ENCODE results near the gene IGSF9.

Gene IGSF9

DNA sequence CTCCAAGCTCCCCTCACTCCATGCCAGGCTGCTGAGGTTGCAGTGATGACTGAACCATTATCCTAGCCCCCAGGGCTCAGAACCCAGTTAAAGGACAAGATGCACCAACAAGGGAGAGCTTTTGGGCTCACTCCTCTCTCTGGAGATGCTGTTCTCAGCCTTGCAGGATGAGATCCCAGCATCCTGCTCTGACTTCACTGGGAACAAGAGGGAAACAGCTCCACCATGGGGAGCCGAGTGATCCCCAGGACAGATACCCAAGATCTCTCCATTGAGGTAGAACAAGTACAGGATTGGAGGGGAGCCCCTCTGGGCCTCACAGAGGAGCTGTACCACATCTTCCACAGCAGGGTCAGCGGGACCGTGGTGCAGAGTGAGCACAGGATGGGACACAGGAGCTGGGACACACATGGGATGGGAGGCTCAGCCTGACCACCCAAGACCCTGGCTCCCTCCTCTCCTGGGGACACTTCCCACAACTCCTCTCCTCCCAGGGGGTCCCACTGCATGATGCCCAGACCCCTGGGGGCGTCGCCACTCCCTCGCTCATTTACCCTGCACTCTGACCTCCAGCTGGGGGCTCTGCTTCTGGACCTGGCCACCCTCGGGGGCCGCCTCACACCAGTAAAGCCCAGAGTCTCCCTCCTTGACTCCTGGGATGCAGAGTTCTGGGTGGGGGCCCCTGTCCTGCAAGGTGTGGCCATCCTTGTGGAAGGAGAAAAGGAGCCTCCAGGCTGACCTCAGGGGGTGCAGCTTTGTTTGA is 27.2 kb upstream of the IGSF9 start:
- no peak for DNase-seq

DNA sequence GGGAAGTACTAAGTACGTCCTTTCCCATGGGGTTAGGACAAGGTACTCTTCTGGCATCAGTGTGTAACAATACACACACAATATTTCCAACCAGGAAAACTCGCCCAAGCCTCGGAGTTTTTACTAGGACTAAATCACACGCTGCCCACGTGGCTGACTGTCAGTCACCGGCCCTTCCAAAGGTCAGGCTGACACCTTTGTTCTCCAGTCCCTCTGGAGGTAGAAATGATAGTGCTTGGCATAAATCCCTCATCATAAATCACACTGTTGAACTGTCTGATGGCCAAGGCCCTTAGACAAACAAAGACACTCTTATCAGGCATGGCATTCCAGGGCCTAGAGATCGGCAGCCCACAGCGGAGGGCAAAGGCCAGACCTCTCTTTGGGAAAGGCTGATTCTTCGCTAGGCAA is 25.5 kb upstream of the IGSF9 start:
- DNase-seq: no peak

DNA sequence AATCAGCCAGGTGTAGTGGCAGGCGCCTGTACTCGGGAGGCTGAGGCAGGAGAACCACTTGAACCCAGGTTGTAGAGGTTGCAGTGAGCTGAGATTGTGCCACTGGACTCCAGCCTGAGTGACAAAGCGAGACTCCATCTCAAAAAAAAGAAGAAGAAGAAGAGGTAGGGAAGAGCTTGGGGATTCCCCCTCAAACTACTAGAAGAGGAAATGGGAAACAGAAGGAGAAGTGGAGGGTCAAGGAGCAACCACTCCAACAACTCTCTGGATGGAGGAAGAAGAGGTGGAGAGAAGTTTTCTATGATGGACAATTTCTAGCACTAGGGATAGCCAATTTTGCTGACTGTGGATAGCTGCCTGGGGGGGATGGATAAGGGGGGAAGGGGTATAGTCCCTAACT is 23.5 kb upstream of the IGSF9 start:
- no peak for DNase-seq

DNA sequence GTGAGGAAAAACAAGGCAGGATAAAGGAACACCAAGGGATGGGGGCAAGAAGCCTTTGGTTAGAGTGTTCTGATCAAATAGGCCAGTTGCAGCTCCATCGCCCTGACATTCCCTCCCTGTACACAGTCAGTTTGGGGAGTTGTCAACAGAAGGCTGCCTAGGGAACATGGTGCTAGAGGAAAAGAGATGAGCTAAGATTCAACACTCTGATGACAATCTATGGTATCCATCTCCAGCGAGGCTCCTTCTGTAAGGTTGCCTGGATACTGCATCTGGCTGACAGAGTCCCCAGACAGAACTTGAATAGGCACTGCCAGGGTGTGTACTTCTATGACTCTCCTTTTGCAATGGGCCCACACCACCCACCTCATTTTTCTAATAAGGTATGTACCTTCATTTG is 19.9 kb upstream of the IGSF9 start:
- no peak for DNase-seq

DNA sequence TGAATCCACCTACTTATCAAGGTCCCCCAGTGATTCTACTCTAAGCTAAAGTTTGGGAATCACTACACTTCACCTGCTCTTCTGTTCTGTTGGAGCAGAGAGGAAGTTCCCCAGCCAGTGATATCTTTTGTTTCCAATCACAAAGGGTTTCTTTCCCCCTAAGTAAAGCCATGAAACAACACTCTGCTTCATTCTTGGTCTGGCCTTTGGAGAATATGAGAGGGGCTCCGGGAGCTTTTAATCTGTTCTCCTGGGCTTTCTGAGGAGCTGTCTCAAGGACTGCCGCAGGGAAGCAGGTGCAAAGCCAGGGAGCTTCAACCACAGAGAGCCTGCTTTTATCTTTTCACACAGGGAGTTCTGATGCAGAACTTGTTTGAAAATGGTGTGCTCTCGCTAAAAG is 18.7 kb upstream of the IGSF9 start:
- no peak for DNase-seq

DNA sequence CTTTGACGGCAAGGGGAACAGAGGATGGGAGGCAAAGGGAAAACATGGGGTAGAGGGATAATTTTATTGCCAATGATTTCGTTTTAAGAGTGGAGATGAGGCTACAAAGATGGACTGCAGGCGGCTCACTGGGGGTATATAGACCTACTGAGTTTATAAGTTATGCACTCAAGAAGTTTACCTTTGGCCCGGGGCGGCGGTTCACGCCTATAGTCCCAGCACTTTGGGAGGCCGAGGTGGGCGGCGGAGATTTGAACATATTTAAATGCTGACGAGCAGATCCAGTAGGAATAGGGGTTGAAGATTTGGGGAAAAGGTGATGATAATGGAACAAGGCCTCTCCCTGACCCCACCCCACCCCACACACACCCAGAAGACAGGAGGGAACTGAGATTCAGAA is 16.8 kb upstream of the IGSF9 start:
- DNase-seq: no peak

DNA sequence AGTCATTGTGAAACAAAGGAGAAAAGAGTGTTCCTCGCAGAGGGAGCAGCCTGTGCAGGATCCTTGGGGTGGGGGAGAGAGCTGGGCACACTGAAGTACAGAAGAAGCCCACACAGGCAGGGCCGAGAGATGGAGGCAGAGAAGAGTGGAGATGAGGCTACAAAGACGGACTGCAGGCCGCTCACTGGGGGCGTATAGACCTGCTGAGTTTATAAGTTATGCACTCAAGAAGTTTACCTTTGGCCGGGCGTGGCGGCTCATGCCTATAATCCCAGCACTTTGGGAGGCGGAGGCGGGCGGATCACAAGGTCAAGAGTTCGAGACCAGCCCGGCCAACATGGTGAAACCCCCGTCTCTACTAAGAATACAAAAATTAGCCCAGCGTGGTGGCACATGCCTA is 16.2 kb upstream of the IGSF9 start:
- no peak for DNase-seq

DNA sequence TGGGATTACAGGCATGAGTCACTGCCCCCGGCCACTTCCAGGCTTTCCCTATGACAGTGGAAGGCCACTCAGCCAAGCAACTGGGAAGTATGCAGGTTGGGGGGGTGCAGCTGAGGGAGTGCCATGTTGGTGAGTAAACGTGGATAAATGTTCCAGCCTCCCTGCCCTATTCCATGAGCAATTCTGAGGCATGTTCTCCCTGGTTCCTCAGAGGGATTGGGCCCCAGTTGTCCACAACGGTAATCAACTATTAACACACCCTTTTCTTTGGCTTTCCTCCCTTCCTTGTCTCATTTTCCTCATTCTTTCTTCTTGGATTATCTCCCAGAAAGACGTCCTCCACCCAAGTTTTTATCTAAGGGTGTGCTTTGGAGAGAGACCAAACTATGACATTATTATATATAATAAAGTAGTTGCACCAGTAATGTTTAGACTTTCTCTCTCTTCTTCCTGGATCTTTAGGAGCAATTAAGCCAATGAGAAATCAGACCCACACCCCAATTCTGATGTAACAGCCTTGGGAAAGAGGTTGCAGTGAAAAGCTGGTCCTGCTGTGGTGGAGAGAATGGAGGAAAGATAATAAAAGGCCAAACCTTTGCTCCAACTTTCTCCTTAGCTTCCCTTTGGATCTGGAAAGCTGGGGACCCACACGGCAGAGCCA is 15.4 kb upstream of the IGSF9 start:
- no peak for DNase-seq

DNA sequence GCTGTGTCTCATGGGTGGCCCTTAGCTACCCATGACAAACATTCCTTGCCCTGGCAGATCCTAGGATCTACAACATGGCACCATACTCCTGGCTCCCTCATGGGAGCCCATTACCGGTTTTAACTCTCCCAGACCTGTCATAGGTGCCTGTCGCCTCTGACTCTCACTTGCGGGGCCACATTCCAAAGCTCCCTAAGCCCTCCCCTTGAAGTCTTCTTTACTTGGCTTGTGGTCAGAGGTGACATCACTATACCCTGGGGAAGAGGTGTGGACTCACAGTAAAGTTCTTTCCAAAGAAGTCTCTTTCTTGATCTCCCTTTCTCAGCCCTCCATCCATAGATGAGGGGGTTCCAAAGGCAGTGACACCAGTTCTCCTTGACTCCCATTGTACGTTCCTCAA is 14.0 kb upstream of the IGSF9 start:
- DNase-seq: no peak

DNA sequence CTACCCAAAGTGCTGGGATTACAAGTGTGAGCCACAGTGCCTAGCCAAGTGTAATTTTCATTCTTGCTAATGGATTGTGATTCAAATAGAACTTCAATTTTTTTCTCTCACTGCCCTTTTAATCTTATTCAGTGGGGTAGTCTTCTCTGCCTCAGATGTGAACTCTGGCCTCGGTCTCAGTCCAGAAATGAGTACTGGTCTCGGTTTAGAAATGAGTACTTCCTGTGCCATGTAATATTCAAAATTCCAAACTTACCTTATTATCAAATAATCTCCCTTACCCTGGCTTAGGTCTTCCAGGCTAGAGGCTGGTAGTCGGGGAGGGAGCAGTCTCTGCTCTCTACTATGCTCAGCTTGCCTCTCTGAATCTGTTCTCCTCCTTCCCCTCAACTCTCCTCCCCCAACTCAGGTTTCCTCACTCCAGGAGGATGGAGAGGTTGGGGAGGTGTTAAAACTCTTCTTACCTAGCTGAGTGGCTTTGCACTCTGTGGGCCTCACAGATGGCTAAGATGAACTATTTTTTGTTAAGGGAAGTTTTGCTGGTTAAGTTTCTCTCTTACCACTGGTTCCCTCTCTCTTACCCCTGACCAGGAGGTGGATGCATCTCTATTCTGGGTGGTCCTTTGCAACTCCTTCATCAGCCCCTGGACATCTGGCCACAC is 13.4 kb upstream of the IGSF9 start:
- no peak for DNase-seq

DNA sequence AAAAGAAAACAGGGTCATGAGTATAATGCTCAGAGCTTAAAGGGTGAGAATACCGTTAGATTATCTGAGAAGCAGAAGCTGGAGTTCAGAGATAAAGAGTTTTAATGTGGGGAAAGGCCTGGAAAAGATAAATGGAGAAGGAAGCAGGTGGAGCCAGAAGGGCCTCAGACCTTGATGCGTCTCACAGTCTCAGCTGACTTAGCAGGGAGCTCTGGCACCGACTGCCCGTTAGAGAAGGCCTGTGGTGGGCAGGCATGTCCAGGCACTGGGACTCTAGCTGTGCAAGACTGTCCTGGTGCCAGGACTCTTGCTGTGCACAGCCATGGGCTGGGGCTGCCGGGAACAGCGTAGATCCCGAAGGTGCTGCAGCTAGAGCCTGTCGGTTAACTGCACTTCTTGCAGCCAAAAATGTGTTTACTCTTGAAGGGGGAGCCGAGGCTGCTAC is 12.4 kb upstream of the IGSF9 start:
- no peak for DNase-seq

DNA sequence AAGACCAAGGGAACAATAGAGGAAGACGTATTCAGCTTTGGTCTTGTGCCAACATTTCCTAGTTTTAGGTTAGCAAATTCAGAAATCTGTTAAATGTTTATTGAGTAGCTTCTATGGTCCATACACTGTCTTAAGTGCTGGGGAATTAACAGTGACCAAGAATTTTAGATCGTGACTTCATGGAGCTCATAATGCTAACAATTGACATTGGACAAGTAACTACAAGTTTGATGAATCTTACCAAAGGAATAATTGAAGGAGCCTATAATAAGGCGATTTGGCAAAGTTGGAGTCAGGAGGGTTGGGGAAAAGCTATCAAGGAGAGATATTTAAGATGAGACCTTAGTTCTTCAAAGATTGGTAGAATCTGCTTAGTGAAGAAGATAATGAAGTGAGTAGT is 10.0 kb upstream of the IGSF9 start:
- no peak for DNase-seq

DNA sequence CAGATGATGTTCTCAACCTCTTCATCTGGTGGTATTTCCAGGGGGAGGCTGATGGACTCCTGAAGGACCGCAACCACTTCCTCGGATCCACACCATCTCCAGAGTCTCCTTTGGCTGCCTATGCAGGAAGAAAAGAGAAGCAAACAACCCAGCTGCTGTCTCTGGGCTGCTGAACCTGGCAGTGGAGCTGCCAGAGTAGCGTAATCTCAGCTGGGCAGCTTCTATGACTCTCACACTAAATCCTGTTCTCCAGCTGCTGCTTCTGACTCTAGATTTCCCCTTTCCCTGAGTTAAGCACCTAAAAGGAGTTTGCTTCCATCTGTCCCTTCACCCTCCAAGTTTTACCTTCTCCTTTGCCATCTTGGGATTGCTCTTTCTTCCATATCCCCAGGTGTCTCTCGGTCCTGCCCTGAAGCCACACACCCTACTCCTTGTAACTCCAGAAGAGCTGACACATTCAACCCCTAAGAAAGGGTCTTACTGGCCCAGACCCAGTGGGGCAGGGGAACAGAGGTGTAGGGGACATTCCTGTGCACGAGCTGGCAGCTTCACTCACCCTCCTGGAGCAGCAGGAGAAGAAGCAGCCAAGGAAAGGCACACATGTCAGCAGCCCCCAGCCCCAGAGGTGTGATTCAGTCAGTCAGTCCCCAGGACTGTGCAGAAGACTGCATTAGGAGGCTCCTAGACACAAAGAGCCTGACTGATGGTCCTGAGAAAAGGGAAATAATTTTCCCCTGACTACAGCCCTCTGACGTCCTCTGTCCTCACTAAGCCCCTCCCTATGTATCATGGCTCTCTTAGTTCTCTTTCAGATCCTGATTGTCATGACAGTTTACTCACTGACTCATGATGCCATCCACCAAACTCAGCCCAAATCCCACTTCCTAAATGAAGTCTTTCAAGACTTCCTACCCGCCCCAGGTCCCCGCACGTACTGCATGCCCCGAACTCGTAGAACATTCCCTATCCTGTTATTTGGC is 8.4 kb upstream of the IGSF9 start, which contains the start of gene SLAMF9:
TSS of gene SLAMF9 (minus strand) at position 702 of the 980 bp plus-strand sequence. CDS start at position 602, 100 bp downstream.
- DNase-seq: no peak

DNA sequence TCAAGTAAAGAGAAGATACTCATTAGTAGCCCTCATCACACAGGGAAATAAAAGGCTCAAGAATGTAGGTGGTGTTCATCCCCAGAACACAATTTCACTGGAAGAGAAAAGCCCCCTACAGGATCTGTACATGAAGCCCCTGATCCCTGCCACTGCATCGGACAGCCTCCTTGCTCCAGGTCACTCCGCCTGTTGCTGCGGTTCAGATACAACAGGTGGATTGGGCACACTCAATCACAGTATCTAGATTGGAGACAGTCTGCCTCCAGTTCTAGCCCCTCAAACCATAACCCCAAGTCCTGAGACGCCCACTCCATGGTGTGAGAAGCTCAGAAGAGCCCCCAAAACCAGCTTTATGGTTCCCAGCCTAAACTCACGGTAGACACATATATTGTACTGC is 7.5 kb upstream of the IGSF9 start:
- DNase-seq: no peak

DNA sequence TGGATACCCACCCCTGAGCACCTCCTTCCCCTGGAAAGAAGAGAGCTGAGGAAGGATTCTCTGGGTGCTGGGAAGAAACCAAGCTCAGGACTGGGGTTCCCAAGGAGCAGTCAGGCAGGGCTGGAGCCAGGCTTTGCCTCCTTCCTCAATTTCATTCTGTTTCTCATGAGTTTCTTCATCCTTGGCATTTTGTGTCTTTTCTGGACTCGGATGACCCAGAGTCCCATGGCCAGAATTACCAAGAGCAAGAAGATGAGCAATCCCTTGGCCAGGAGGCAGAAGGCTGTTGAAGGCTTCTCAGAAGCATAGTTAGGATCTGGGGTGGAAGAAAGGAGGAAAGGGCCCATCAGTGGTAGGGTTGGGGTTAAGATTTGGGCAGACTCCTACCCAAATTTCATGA is 6.1 kb upstream of the IGSF9 start:
- DNase-seq: no peak

DNA sequence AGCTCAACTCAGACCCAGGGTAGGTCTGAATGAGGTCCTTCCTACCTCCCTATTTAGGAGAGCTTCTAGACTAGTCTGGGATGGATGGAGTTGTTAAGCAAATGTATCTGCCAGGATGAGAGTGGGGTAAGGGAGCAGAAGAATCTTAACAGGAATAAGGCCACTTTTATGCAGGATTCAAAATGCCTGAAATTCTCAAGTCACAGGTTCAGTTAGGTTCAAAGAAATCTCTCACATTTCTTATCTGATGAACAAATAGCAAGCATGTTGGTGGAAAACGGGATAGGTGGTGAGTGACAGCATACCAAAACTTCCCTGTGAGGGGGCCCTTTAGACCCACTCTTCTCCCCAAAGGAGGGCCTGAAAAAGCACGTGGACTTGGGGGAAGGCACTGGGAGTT is 5.6 kb upstream of the IGSF9 start:
- DNase-seq: no peak

DNA sequence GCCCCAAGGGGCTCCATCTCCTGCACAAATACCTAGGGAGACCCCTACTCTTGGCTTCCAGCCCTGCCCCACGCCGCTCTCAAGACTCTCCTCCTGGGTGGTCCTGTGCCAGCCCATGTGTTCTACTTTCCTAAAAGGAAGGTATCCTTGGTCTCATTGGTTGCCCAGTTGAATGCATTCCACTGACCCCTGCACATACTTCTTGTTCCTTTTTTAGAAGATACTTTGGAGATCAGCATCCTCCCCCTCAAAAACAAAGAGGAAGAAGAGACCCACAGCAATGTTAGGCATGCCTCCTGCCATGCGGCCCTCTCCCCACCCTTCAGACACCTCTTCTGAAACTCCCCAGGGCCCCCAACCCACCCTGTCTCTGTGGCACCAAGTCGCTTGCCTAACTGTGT is 4.6 kb upstream of the IGSF9 start:
- DNase-seq: no peak

DNA sequence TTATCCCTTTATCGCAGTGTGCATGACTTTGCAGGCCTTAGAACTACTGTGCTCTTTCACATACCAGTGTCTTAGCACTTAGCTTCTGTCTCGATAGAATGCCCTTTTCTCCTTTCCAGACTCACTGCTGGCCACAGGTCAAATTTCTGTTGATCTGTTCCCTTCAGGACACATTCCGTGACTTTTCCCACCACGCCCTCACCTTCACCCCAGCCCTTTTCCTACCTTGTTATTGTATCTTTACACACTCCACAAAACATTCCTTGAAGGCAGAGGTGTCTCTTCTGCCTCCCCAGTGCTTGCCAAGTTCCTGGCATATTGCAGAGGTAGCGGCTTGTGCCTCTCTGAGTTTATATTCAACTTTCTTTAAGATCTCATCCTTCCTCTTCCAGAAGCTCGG is 3.7 kb upstream of the IGSF9 start:
- no peak for DNase-seq

DNA sequence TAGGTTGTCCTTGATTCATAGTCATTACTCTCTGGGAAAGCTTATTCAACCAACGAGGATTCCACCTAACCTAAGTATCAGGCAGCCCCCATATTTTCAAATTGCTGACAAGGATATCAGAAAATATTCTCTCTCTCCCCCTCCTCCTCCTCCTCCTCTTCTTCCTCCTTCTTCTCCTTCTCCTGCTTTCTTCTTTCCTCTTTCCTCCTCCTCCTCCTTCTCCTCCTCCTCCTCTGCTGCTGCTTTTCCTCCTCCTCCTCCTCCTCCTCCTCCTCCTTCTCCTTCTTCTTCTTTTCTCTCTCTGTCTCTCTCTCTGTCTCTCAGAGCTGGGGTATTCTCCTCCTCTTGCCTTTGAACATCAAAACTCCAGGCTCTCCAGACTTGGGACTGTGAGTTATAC is 2.5 kb upstream of the IGSF9 start:
- no peak for DNase-seq

DNA sequence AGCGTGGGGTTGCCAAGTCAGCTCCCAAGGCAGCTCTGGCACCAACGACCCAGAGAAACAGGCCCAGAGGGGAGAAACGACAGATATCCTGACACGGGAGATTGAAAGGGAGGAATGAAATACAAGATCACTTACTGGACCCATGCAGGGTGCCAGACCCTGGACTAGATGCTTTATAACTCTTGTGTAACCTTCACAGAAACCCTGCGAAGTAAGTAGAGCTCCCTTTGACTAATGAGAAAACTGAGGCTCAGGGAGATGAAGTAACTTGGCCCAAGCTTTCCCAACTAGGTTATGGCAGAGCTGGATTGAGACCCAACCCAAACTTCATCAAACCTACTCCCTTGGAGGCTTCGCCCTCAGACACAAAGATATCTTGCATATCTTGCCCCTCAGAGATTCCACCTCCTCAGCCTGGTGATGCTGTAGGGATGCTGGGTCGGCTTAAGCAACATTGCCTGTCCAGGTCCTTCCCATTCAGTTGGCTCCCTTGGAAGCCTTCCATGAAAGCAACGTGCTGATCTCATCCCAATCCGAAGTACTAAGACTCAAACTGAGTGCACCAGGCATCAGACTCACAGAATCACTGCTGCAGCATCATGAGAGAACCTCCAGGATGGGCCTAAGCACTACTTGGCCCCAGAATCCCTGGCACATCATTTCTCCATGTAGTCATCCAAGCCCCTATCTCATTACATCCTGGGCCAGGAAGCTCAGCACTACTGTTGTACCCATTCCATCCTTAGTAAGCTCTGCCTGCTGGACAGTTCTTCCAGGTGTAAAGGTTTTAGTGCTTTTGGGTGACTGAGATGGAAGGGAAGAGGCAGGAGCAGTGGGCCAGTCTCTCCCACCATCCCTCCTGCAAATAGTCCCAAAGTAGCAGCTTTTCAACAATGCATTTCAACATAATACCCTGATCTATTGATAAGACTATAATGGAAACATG is 1.1 kb upstream of the IGSF9 start:
- no peak for DNase-seq

DNA sequence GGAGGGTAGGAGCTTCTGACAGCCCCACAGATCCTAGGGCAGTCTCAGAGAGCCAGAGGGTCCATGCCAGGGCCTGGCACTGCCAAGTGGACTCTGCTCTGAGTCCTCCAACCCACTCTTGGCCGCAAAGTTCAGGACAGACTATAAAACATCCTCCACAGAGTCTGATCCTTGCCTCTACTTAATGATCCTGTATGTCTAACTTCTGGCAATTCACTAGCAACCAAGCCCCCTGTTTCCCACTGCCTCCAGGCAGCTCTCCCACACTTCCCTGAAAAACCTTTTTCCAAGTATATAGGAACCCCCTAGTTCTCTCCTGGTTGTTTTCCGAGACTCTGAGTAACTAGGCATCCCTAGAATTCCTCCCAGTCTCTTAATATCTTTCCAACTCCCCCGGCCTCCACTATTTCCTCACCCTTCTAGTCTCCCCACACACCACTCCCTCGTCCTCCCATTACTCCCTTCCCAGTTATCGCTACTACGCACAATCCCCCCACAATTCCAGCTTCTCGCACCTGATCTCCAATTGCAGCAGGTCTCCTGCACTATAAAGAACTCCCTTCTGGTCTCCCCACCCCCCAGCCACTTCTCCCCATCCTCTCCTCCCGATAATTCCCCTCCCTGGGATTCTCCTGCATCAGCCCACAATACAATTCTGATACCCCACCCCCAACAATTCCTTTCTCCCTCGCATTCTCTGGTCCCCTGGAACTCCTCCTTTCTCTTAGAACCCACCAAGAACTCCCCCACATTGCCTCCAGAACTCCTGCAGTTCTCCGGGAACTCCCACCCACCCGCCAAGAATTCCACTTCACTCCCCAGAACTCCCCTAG is 574 bp downstream of the IGSF9 start:
- DNase-seq: no peak
